Measurements from ENCODE around the gene MED25. TPM values are rescaled to one million over a fixed set of nuclear protein-coding genes. Genes with fewer than 3 reads are reported as not detected.

Gene MED25
- total RNA-seq, 2 donors from 2014 or later = 38.4 to 173 TPM

GRCh38 chr19:49877879-49878743 is 60.0 kb downstream of the MED25 start:
- H3K4me3 ChIP-seq = peak overlapping the region; percentile 48 to 98
- intact Hi-C loops (cut with DNase I) = no loop called here
- 5% methylated on average over 39 of the region's 41 CpGs for WGBS
- peaks cover 15 to 28% of the 10 kb centered on the region in 2 donors for H3K36me3 ChIP-seq
- no peaks in the 10 kb centered on the region for H3K27me3 ChIP-seq (replicated peaks; ENCODE audit: insufficient read depth)
- H3K9me3 ChIP-seq = no peaks in the 10 kb centered on the region
- peak overlapping the region; percentile 99 for H3K27ac ChIP-seq
- H3K4me1 ChIP-seq (replicated peaks) = peaks cover 12% of the 10 kb centered on the region
- TF ChIP-seq POLR2AphosphoS5 (IDR thresholded peaks at IDR 0.05) (no peak), POLR2A (IDR thresholded peaks at IDR 0.05) (no peak), CTCF (IDR thresholded peaks at IDR 0.05) (no peak)
- DNase-seq (ENCODE audit: low spot score) = peak; percentile 98

GRCh38 chr19:49878744-49879070 is 60.6 kb downstream of the MED25 start:
- Histone ChIP-seq H3K4me1 (replicated peaks) (peaks cover 12% of the 10 kb centered on the region), H3K9me3 (no peaks in the 10 kb centered on the region), H3K27me3 (replicated peaks; ENCODE audit: insufficient read depth) (no peaks in the 10 kb centered on the region), H3K36me3 (peaks cover 18 to 34% of the 10 kb centered on the region in 2 donors), H3K4me3 (no peak overlapping the region), H3K27ac (peak overlapping the region; percentile 99)
- intact Hi-C loops (cut with DNase I) = no loop called here
- DNase-seq (ENCODE audit: low spot score) = no peak
- TF ChIP-seq CTCF (IDR thresholded peaks at IDR 0.05) (no peak), POLR2AphosphoS5 (IDR thresholded peaks at IDR 0.05) (no peak), POLR2A (IDR thresholded peaks at IDR 0.05) (no peak)
- 80% methylated on average over 9 of the region's 9 CpGs for WGBS

DNA sequence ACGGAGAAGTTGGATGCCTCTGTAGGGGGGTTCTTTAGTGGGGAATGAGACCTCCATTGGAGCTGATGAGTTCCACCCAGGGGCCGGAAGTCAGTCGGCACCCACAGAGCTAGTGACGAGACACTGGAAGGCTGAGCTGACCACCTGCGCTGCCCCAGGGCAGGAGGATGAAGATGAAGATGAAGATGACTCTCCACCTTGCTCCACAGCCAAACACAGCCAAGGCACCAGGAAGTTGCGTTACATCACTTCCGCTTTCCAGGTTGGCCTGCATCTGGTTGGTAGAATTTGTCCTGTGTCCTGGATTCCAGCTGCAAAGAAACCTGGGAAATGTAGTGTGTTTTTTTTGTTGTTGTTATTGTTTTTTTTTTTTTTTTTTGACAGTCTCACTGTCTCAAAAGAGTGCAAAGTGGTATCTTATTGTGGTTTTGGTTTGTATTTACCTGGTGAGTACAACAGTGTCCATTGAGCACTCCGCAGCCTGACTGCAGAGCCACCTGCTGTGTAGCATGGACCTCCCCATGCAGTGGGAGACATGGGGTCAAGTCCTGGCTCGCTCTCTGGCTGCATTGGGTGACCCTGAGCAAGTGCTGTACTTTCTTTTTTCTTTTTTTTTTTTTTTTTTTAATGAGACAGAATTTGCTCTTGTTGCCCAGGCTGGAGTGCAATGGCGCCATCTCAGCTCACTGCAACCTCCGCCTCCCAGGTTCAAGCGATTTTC is 61.3 kb downstream of the MED25 start:
- no peaks in the 10 kb centered on the region for H3K9me3 ChIP-seq
- DNase-seq (ENCODE audit: low spot score) = no peak
- intact Hi-C loops (cut with DNase I) = no loop called here
- no peak for TF ChIP-seq POLR2AphosphoS5 (IDR thresholded peaks at IDR 0.05)
- no peak for TF ChIP-seq POLR2A (IDR thresholded peaks at IDR 0.05)
- TF ChIP-seq CTCF (IDR thresholded peaks at IDR 0.05) = no peak
- WGBS = 95% methylated on average over 12 of the region's 12 CpGs
- H3K4me3 ChIP-seq = no peak overlapping the region
- H3K4me1 ChIP-seq (replicated peaks) = peaks cover 12% of the 10 kb centered on the region
- H3K27ac ChIP-seq = no peak overlapping the region
- no peaks in the 10 kb centered on the region for H3K27me3 ChIP-seq (replicated peaks; ENCODE audit: insufficient read depth)
- peaks cover 22 to 41% of the 10 kb centered on the region in 2 donors for H3K36me3 ChIP-seq

DNA sequence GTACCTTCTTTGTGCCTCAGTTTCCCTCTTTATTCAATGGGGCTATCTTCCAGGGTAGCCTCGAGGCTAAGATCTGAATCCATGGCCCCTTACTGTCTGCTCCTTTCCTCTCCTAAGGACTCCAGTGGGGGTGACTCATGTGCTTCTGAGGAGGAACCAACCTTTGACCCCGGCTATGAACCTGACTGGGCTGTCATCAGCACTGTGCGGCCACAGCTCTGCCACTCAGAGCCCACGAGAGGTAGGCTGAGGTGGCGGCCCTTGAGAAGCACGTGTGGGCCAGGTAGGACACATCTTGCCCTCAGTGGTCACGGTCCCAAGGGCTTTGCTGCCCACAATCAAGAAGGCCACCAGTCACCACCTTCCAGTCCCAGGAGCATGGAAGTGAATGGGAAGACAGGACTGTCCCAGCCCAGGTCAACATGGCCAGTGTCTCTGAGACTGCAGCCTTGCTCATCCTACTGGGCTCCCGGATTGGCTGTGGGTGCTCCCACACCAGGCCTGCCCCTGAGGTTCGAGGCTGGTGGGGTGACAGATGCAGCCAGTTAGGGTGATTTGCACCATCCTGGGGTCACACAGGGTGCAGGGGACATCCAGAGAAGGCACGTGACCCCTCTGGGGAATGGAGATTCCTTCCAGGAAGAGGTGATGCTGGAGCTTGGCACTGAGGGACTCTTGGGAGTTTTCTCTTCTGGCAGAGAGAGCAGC is 62.2 kb downstream of the MED25 start:
- DNase-seq (ENCODE audit: low spot score) = no peak
- no peaks in the 10 kb centered on the region for H3K9me3 ChIP-seq
- H3K4me1 ChIP-seq (replicated peaks) = peaks cover 11% of the 10 kb centered on the region
- no peak overlapping the region for H3K4me3 ChIP-seq
- 95% methylated on average over 8 of the region's 10 CpGs for WGBS
- intact Hi-C loops (cut with DNase I) = no loop called here
- no peak overlapping the region for H3K27ac ChIP-seq
- TF ChIP-seq CTCF (IDR thresholded peaks at IDR 0.05) (no peak), POLR2AphosphoS5 (IDR thresholded peaks at IDR 0.05) (no peak), POLR2A (IDR thresholded peaks at IDR 0.05) (no peak)
- no peaks in the 10 kb centered on the region for H3K27me3 ChIP-seq (replicated peaks; ENCODE audit: insufficient read depth)
- H3K36me3 ChIP-seq = peaks cover 22 to 45% of the 10 kb centered on the region in 2 donors

Measured in prostate gland (tissue), 2 donors.